ENCODE data around the gene DLGAP1.

Gene DLGAP1

DNA sequence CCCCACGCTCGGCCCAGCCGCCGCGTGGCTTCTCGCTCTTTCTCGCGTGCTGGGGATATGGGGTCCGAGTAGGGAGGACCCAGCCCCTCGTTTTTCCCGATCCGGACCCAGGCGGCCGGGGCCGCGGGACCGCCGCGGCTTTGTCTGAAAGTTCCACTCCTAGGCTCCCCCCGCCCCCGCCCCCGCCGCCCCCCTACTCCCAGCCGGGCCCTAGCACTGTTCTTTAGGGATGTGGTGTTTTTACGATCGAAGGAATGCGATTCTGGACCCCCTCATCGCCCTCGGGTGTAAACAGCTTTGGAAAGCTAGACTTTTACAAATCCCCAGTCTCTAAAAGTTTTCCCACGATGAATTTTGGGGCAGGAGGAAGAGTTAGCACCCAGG, 1004.3 kb downstream of the DLGAP1 start:
- DNase-seq (ENCODE audit: low read depth), result no peak
- TF ChIP-seq, protein P1, sequence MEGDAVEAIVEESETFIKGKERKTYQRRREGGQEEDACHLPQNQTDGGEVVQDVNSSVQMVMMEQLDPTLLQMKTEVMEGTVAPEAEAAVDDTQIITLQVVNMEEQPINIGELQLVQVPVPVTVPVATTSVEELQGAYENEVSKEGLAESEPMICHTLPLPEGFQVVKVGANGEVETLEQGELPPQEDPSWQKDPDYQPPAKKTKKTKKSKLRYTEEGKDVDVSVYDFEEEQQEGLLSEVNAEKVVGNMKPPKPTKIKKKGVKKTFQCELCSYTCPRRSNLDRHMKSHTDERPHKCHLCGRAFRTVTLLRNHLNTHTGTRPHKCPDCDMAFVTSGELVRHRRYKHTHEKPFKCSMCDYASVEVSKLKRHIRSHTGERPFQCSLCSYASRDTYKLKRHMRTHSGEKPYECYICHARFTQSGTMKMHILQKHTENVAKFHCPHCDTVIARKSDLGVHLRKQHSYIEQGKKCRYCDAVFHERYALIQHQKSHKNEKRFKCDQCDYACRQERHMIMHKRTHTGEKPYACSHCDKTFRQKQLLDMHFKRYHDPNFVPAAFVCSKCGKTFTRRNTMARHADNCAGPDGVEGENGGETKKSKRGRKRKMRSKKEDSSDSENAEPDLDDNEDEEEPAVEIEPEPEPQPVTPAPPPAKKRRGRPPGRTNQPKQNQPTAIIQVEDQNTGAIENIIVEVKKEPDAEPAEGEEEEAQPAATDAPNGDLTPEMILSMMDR (conservative IDR thresholded peaks at IDR 0.05; ENCODE audit: control insufficient read depth, insufficient read depth, low read depth, low read length), result no peak
- peak overlapping the region; percentile 96 for H3K4me3 ChIP-seq (ENCODE audit: control insufficient read depth, low read depth, low read length)

DNA sequence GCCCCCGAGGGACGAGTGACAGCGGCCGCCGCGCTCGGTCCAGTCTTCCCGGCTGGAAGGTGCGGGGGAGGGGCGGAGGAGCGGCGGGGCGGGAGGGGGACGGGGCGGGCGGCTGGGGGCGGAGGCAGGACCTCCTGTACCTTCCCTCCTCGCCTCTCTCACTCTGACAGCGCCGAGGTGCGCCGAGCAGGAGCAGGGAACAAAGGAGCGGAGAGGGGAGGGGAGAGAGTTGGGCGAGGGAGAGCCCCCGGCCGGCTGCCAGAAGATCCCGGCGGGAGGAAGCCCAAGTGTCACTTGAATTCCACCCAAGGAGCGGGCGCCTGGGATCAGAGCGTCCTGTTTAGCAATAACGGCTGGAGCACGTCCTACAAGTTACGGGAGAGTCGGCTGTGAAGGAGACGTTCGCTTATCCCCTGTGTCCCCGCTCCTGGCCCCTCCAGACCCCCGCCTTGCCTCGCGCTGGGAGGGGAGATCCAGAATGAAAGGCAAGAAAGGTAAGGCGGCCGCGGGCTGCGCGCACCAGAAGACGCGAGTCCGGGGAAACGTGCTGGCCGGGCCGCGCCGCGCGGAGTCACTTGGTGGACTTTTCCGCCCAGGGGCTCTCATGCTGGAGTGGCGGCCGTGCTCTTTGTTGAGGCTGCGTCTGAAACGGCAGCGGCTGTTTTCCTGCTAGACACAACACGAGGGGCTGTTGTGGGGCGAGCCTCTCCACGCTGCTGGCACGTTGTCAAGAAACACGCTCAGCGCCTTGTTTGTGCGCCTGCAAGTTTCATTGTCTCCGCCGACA, 1004.9 kb downstream of the DLGAP1 start, which contains the start of gene TGIF1:
TGIF1 (plus strand) TSS at position 161 of the 787 bp plus-strand sequence; CDS start at position 479, 318 bp downstream.
- DNase-seq (ENCODE audit: low read depth), result peak; percentile 80
- TF ChIP-seq, protein P1 (conservative IDR thresholded peaks at IDR 0.05; ENCODE audit: control insufficient read depth, insufficient read depth, low read depth, low read length), result no peak
- H3K4me3 ChIP-seq (ENCODE audit: control insufficient read depth, low read depth, low read length), result peak within 1 kb of the TSS; percentile 96

DNA sequence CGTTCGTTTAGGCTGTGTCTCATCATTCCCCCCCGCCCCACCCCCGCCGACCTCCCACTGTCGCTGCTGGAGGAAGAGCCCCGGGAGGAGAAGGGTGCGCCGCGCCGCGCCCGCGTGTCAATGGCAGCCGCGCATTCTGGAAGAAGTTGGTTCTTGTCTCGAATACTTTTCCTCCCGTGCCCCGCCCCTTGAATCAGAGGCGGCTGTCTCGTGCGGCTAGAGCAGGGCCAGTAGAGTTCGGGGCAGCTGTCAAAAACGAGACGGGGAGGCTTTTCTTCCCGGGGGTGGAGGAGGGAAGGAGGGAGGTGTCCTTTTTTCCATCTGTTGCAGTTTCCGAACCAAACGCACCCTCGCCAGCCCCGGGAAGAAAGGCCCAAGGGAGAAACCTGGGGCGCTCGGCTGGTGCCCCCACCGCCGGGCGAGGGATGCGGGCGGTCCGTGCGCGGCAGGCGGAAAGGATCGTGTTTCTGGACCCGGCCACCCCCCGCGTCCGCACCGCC, 1005.5 kb downstream of the DLGAP1 start:
- H3K4me3 ChIP-seq (ENCODE audit: control insufficient read depth, low read depth, low read length), result peak overlapping the region; percentile 96
- no peak for DNase-seq (ENCODE audit: low read depth)
- TF ChIP-seq, protein P1 (conservative IDR thresholded peaks at IDR 0.05; ENCODE audit: control insufficient read depth, insufficient read depth, low read depth, low read length), result no peak

DNA sequence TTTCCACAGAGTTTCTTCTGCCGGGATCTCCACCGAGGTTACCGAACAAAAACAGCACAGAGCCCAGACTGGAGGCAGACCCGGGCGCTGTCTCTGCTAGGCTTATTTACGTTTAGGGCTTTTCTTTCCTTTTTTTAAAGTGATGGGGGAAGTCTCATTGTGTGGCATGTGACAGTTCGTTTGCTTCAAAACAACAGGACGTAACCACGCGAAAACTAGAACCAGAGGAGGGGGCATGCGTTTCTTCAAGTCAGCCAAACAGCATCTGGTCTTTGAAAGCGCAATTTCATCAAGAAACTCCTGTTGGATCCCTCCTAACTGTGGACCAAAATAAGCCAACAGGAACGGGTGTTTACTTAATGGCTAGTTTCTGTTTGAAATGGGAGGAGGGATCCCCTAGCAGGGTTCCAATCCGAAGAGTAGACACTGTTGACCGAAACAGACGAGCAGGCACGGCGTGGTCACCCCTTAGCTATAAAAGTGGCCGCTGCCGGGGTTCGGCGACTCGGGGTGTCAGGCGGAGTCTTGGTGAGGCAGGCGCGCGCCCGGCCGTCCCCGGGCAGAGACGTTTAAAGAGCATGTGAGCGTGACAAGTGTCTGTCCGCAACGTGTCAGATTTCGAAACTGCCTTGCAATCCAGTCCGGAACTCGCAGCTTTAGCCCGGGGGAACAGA, 1006.1 kb downstream of the DLGAP1 start:
- peak overlapping the region; percentile 96 for H3K4me3 ChIP-seq (ENCODE audit: control insufficient read depth, low read depth, low read length)
- DNase-seq (ENCODE audit: low read depth), result peak; percentile 94
- TF ChIP-seq, protein P1 (conservative IDR thresholded peaks at IDR 0.05; ENCODE audit: control insufficient read depth, insufficient read depth, low read depth, low read length), result no peak

DNA sequence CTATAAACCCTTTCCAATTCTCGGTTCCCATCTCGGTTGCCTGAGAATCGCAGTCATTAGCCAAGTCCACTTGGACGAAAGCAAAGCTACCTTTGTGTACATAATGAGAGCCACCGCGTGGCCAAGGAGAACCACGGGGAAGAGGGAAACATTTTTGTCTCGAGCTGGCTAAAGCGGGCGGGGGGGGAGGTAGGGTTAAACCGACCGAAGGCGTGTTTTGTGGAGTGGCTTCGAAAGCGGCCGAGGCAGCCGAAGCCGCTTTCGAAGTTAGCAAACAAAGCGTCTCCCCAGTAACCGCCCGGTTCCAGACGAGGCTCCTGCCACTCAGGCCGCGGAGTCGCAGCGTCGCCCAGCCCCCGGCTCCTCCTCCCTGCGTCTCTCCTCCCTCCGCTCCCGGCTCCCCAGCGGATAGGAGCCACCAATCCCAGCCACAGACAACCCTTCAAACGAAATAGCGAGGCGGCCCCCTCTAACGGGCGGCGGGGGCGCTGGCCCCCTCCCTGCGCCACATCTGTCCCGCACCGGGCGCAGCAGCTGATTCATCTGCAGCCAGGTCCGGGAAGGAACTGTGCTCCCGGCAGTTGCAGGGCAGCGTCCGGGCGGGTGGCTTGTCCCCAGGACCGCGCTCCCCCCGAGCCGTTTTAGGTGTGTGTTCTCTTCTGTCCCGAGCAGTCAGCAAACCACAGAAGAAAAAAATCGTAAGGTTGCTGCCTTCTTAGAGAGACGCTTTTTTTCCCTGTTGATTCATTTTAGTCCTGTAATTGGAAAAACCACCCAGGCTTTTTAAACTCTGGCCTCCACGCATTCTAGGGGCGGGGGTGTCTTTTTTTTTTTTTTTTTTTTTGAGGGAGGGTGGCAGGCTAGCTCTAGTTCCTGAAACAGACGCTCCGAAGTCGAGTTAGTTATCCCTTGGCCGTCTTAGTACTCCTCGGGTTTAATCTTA, 1006.9 kb downstream of the DLGAP1 start:
- peak; percentile 96 for DNase-seq (ENCODE audit: low read depth)
- TF ChIP-seq, protein P1 (conservative IDR thresholded peaks at IDR 0.05; ENCODE audit: control insufficient read depth, insufficient read depth, low read depth, low read length), result no peak
- H3K4me3 ChIP-seq (ENCODE audit: control insufficient read depth, low read depth, low read length), result peak overlapping the region; percentile 96
